Epithelial cell of proximal tubule (primary cell): ENCODE results near the gene GPX5. TPM values are rescaled to one million over a fixed set of nuclear protein-coding genes. Genes with fewer than 3 reads are reported as not detected.

Source experiments
- DNase-seq: peaks from one replicate; pipeline ENCODE4 v3.0.0-alpha.2; 2011; ENCODE audit warnings: low read depth
- H3K4me3 ChIP-seq: 2 replicates; pipeline ENCODE4 v1.5.1; 2011; ENCODE audit warnings: low read depth, mild to moderate bottlenecking, low read length
- total RNA-seq: library from RNA; depleted of rRNA; stranded (reverse); fragments of >200 nt; gene quantifications from 2 replicates; pipeline ENCODE4 v1.2.3, GENCODE V29; 2015
- TF ChIP-seq, protein P1 (sequence below): conservative IDR thresholded peaks from 2 replicates; pipeline ENCODE4 v1.5.1; 2012; ENCODE audit warnings: low read depth, mild to moderate bottlenecking, low read length

The GPX5 gene
- total RNA-seq, 1 donor from 2014 or later: not detected

DNA sequence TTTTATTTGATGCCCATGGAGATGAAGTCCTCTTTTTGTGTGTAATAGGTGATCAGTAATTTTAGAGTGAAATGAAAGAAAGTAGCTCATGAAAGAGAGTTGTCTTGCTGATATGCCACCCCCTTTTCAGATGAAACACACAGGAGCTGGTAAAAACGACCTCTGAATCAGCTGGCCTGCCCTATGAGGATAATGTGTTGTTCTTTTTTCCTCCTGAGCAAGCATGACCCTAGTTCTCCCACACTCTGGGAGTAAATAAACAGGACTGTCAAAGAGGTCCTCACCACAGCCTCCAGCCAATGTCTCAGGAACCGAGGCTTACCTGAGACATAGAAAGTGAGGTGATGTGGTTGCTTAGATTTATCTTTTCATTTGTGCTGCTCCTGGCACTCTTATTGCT lies 29.5 kb downstream of the GPX5 start:
- TF ChIP-seq, protein P1, sequence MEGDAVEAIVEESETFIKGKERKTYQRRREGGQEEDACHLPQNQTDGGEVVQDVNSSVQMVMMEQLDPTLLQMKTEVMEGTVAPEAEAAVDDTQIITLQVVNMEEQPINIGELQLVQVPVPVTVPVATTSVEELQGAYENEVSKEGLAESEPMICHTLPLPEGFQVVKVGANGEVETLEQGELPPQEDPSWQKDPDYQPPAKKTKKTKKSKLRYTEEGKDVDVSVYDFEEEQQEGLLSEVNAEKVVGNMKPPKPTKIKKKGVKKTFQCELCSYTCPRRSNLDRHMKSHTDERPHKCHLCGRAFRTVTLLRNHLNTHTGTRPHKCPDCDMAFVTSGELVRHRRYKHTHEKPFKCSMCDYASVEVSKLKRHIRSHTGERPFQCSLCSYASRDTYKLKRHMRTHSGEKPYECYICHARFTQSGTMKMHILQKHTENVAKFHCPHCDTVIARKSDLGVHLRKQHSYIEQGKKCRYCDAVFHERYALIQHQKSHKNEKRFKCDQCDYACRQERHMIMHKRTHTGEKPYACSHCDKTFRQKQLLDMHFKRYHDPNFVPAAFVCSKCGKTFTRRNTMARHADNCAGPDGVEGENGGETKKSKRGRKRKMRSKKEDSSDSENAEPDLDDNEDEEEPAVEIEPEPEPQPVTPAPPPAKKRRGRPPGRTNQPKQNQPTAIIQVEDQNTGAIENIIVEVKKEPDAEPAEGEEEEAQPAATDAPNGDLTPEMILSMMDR: no peak
- H3K4me3 ChIP-seq: no peak overlapping the region
- DNase-seq: no peak

DNA sequence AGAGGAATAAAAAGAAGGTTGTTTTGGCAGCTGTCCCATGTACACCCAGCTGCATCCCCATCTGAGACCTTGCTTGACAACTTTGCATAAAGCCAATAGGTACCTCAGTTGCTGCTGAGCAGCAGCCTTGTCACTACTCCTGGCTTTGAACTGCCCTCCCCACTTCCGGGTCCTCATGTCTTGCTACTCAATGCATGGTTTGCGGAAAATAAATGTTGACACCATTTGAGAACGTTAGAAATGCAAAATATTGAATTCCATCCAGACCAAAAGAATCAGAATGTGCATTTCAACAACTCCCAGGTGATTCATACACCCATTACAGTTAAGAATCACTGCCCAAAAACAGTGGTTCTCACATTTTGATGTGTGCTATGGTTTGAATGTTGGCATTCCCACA lies 32.9 kb downstream of the GPX5 start:
- TF ChIP-seq, protein P1: no peak
- DNase-seq: no peak
- H3K4me3 ChIP-seq: no peak overlapping the region

DNA sequence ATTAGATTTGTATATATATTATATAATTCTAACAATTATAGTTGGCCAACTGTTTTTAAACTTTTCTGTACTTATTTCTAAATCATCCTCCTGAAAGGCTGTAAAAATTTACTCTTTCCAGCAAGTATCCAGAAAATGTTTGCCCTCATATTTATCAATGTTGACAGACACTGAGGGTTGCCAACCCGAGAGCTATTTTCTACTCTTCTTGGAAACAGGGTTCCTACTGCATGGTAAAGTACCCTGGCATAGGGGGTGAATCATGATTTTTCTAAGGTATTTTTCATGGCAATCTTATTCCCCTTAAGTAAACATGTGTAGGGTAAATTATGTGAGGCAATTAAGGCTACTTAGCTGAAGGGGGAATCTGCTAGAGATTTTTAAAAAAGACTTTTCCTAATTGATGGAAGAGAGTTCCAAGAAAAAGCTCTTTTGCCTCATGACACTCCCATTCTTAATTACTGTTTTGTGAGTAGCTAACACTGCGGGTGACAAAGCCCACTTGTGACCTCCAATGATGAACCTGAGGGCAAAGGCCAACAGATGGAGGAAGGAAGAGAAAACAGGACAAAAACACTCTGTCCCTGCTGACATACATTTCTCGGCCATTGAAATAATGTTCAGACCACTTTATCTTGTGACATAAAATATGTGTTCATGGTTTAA lies 37.9 kb downstream of the GPX5 start:
- no peak for DNase-seq
- H3K4me3 ChIP-seq: no peak overlapping the region
- TF ChIP-seq, protein P1: no peak

DNA sequence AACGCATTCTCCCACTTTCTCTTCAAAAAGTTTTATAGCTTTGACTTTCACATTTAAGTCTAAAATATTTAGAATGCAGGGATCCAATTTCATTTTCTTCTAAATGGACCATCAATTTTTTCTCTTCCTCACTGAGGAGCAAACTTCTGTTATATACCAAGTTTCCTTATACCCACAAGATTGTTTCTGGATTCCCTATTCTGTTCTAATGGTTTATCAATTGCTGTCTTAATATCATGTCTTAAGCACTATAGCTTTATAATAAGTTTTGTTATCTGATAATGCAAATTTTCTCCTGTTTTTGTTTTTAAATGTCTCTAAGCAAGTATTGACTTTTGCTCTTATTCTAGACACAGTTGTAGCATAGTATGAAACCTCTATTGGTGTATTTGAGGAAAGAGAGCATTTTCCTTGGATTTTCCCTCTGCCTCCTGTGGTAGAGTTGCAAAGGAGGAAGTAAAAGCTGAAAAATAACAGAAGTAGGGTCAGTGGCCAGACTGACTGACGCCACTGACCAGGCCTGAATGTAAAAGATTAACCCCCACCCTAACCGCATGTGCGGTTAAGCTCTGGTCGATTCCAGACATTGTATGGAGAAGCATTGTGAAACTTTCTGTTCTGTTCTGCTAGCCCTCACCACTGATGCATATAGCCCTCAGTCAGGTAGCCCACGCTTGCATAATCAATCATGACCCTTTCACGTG lies 40.3 kb downstream of the GPX5 start:
- TF ChIP-seq, protein P1: no peak
- H3K4me3 ChIP-seq: no peak overlapping the region
- peak; percentile 85 for DNase-seq

DNA sequence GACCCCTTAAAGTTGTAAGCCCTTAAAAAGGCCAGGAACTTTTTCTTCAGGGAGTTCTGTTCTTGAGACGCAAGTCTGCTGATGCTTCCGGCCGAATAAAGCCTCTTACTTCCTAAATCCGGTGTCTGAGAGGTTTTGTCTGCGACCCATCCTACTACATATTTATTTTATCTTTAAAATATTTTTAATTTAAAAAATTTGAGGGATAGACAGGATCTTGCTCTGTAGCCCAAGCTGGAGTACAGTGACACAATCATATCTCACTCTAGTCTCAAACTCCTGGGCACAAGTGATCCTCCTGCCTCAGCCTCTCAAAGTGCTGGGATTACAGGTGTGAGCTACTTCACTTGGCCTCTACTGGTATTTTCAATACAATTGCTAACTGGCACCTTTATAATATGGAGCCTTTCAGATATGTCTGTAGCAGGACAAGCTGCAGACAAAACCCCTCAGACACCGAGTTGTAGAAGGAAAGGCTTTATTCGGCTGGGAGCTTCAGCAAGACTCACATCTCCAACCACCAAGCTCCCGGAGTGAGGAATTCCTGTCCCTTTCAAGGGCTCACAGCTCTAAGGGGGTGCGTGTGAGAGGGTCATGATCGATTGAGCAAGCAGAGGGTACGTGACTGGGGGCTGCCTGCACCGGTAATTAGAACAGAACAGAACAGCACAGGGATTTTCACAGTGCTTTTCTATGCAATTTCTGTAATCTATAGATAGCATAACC lies 41.0 kb downstream of the GPX5 start:
- no peak overlapping the region for H3K4me3 ChIP-seq

DNA sequence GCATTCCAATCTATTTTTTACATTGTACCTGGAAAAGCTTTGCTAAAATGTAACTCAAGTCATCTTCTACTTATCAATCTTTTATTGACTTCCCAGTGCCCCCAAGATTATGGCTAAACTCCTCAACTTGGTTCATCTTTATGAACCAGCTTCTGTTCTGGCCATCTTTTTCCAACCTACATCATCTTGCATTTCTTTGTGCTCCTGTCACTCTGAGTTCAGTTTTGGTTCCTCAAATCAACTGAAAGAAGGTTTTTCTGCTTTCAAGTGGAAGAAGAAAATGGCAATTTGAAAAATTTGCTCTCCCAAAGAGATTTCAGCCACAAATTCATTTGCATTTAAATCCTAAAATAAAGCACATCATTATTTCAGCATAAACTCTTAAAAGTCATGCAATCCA lies 41.8 kb downstream of the GPX5 start:
- TF ChIP-seq, protein P1: no peak
- DNase-seq: no peak
- no peak overlapping the region for H3K4me3 ChIP-seq

More for the DNA sequence above, 41.0 kb downstream of the GPX5 start:
- TF ChIP-seq, protein P1: no peak
- DNase-seq: no peak
